ENCODE measurements around the gene APBA2. TPM values are rescaled to one million over a fixed set of nuclear protein-coding genes. Genes with fewer than 3 reads are reported as not detected.

APBA2 gene
- total RNA-seq, 1 donor from 2014 or later, result 41.0 TPM

- Mint-ChIP-seq H3K9me3 (ENCODE audit: low read depth) (no peaks in the 10 kb centered on the region), H3K27me3 (no peaks in the 10 kb centered on the region), H3K27ac (no peak overlapping the region), H3K4me3 (ENCODE audit: low read depth) (no peak overlapping the region), H3K4me1 (ENCODE audit: low read depth) (no peaks in the 10 kb centered on the region), H3K36me3 (ENCODE audit: insufficient read depth) (peaks cover 3% of the 10 kb centered on the region)
- no peak for TF ChIP-seq CTCF (IDR thresholded peaks at IDR 0.05; ENCODE audit: unreplicated experiment)
- no peak for DNase-seq (ENCODE audit: low spot score, unreplicated experiment)
These were observed 185.6 kb downstream of the APBA2 start for GRCh38 chr15:29071232-29071881.

GRCh38 chr15:29071882-29072273 is 186.1 kb downstream of the APBA2 start:
- Mint-ChIP-seq H3K4me1 (ENCODE audit: low read depth) (no peaks in the 10 kb centered on the region), H3K4me3 (ENCODE audit: low read depth) (no peak overlapping the region), H3K27ac (no peak overlapping the region), H3K36me3 (ENCODE audit: insufficient read depth) (peaks cover 3% of the 10 kb centered on the region), H3K9me3 (ENCODE audit: low read depth) (no peaks in the 10 kb centered on the region), H3K27me3 (no peaks in the 10 kb centered on the region)
- no peak for TF ChIP-seq CTCF (IDR thresholded peaks at IDR 0.05; ENCODE audit: unreplicated experiment)
- DNase-seq (ENCODE audit: low spot score, unreplicated experiment), result no peak

- no peak for DNase-seq (ENCODE audit: low spot score, unreplicated experiment)
- Mint-ChIP-seq H3K4me1 (ENCODE audit: low read depth) (no peaks in the 10 kb centered on the region), H3K9me3 (ENCODE audit: low read depth) (no peaks in the 10 kb centered on the region), H3K4me3 (ENCODE audit: low read depth) (no peak overlapping the region), H3K36me3 (ENCODE audit: insufficient read depth) (peaks cover 3% of the 10 kb centered on the region), H3K27ac (no peak overlapping the region), H3K27me3 (no peaks in the 10 kb centered on the region)
- no peak for TF ChIP-seq CTCF (IDR thresholded peaks at IDR 0.05; ENCODE audit: unreplicated experiment)
These were observed 186.7 kb downstream of the APBA2 start for GRCh38 chr15:29072444-29072843.

- no peak for DNase-seq (ENCODE audit: low spot score, unreplicated experiment)
- H3K4me3 Mint-ChIP-seq (ENCODE audit: low read depth), result no peak overlapping the region
- no peaks in the 10 kb centered on the region for H3K27me3 Mint-ChIP-seq
- H3K36me3 Mint-ChIP-seq (ENCODE audit: insufficient read depth), result peaks cover 3% of the 10 kb centered on the region
- no peak for TF ChIP-seq CTCF (IDR thresholded peaks at IDR 0.05; ENCODE audit: unreplicated experiment)
- H3K4me1 Mint-ChIP-seq (ENCODE audit: low read depth), result no peaks in the 10 kb centered on the region
- H3K27ac Mint-ChIP-seq, result no peak overlapping the region
- no peaks in the 10 kb centered on the region for H3K9me3 Mint-ChIP-seq (ENCODE audit: low read depth)
These were observed 188.3 kb downstream of the APBA2 start for GRCh38 chr15:29074045-29074444.

- no peaks in the 10 kb centered on the region for H3K4me1 Mint-ChIP-seq (ENCODE audit: low read depth)
- H3K9me3 Mint-ChIP-seq (ENCODE audit: low read depth), result no peaks in the 10 kb centered on the region
- H3K27me3 Mint-ChIP-seq, result no peaks in the 10 kb centered on the region
- DNase-seq (ENCODE audit: low spot score, unreplicated experiment), result no peak
- H3K4me3 Mint-ChIP-seq (ENCODE audit: low read depth), result no peak overlapping the region
- H3K27ac Mint-ChIP-seq, result no peak overlapping the region
- TF ChIP-seq CTCF (IDR thresholded peaks at IDR 0.05; ENCODE audit: unreplicated experiment), result no peak
- peaks cover 3% of the 10 kb centered on the region for H3K36me3 Mint-ChIP-seq (ENCODE audit: insufficient read depth)
These were observed 192.8 kb downstream of the APBA2 start for GRCh38 chr15:29078541-29078940.

Measured in progenitor cell of endocrine pancreas (in vitro differentiated cells).